ENCODE results near the gene HOXA6.

Gene HOXA6

GRCh38 chr7:27194002-27194352, 46.4 kb upstream of the HOXA6 start:
- H3K79me2 ChIP-seq (ENCODE audit: insufficient read depth, low read length): no peaks in the 10 kb centered on the region
- H3K9ac ChIP-seq (ENCODE audit: low read length): no peak overlapping the region
- H3K4me3 ChIP-seq (ENCODE audit: low read depth, low read length, poor library complexity, severe bottlenecking): no peak overlapping the region
- H3K4me1 ChIP-seq (ENCODE audit: insufficient read depth, low read length, severe bottlenecking): peaks cover 17% of the 10 kb centered on the region
- H2AFZ ChIP-seq (ENCODE audit: low read length): no peak overlapping the region
- H3K27ac ChIP-seq (ENCODE audit: low read depth, low read length, poor library complexity, severe bottlenecking): no peak overlapping the region
- no peaks in the 10 kb centered on the region for H4K20me1 ChIP-seq (ENCODE audit: insufficient read depth, low read length)
- H3F3A ChIP-seq (ENCODE audit: insufficient read depth, low read length): no peaks in the 10 kb centered on the region
- H3K9me2 ChIP-seq (ENCODE audit: low read depth, low read length): no peaks in the 10 kb centered on the region
- no peak for TF ChIP-seq CTCF (IDR thresholded peaks at IDR 0.05; ENCODE audit: low read length)
- no peak for TF ChIP-seq EZH2 (IDR thresholded peaks at IDR 0.05; ENCODE audit: borderline replicate concordance, low read length)
- H3K27me3 ChIP-seq (ENCODE audit: insufficient read depth, low read length): no peaks in the 10 kb centered on the region; the same call in 1 of the 2 replicates
- no peaks in the 10 kb centered on the region for H3K36me3 ChIP-seq (ENCODE audit: insufficient read depth, low read length)
- H3K4me2 ChIP-seq (ENCODE audit: low read length): no peak overlapping the region
- no peaks in the 10 kb centered on the region for H3K9me3 ChIP-seq (ENCODE audit: low read length)

- H3K9me3 ChIP-seq (ENCODE audit: low read length): no peaks in the 10 kb centered on the region
- peaks cover under 1% of the 10 kb centered on the region for H3K27me3 ChIP-seq (ENCODE audit: insufficient read depth, low read length)
- H3K79me2 ChIP-seq (ENCODE audit: insufficient read depth, low read length): no peaks in the 10 kb centered on the region
- H3K9ac ChIP-seq (ENCODE audit: low read length): no peak overlapping the region
- no peak overlapping the region for H2AFZ ChIP-seq (ENCODE audit: low read length)
- no peak overlapping the region for H3K27ac ChIP-seq (ENCODE audit: low read depth, low read length, poor library complexity, severe bottlenecking)
- H3K9me2 ChIP-seq (ENCODE audit: low read depth, low read length): no peaks in the 10 kb centered on the region
- H4K20me1 ChIP-seq (ENCODE audit: insufficient read depth, low read length): no peaks in the 10 kb centered on the region
- peak overlapping the region; percentile 42 for H3K4me3 ChIP-seq (ENCODE audit: low read depth, low read length, poor library complexity, severe bottlenecking)
- peak overlapping the region; percentile 47 for H3K4me2 ChIP-seq (ENCODE audit: low read length)
- no peak for TF ChIP-seq EZH2 (IDR thresholded peaks at IDR 0.05; ENCODE audit: borderline replicate concordance, low read length)
- TF ChIP-seq CTCF (IDR thresholded peaks at IDR 0.05; ENCODE audit: low read length): no peak
- H3K36me3 ChIP-seq (ENCODE audit: insufficient read depth, low read length): no peaks in the 10 kb centered on the region
- no peaks in the 10 kb centered on the region for H3F3A ChIP-seq (ENCODE audit: insufficient read depth, low read length)
- H3K4me1 ChIP-seq (ENCODE audit: insufficient read depth, low read length, severe bottlenecking): peaks cover 12% of the 10 kb centered on the region
Observed at GRCh38 chr7:27193335-27194001, 45.9 kb upstream of the HOXA6 start.

GRCh38 chr7:27192546-27193334, 45.2 kb upstream of the HOXA6 start:
- no peaks in the 10 kb centered on the region for H3K9me3 ChIP-seq (ENCODE audit: low read length)
- H3K4me3 ChIP-seq (ENCODE audit: low read depth, low read length, poor library complexity, severe bottlenecking): peak overlapping the region; percentile 42
- TF ChIP-seq EZH2 (IDR thresholded peaks at IDR 0.05; ENCODE audit: borderline replicate concordance, low read length) (no peak), CTCF (IDR thresholded peaks at IDR 0.05; ENCODE audit: low read length) (no peak)
- H2AFZ ChIP-seq (ENCODE audit: low read length): no peak overlapping the region
- H3K9me2 ChIP-seq (ENCODE audit: low read depth, low read length): no peaks in the 10 kb centered on the region
- no peaks in the 10 kb centered on the region for H3K36me3 ChIP-seq (ENCODE audit: insufficient read depth, low read length)
- H3K9ac ChIP-seq (ENCODE audit: low read length): no peak overlapping the region
- no peaks in the 10 kb centered on the region for H3K79me2 ChIP-seq (ENCODE audit: insufficient read depth, low read length)
- no peaks in the 10 kb centered on the region for H3F3A ChIP-seq (ENCODE audit: insufficient read depth, low read length)
- no peaks in the 10 kb centered on the region for H4K20me1 ChIP-seq (ENCODE audit: insufficient read depth, low read length)
- H3K4me2 ChIP-seq (ENCODE audit: low read length): peak overlapping the region; percentile 47
- H3K4me1 ChIP-seq (ENCODE audit: insufficient read depth, low read length, severe bottlenecking): peaks cover 10% of the 10 kb centered on the region
- no peak overlapping the region for H3K27ac ChIP-seq (ENCODE audit: low read depth, low read length, poor library complexity, severe bottlenecking)
- peaks cover 4% of the 10 kb centered on the region; the same call in 1 of the 2 replicates for H3K27me3 ChIP-seq (ENCODE audit: insufficient read depth, low read length)
